IPS-15b (cell line): ENCODE measurements around the gene C2CD5.

Experiments
- H3K27me3 ChIP-seq: one replicate; pipeline ENCODE4 v1.6.1; 2013; ENCODE audit warnings: low read length; ENCODE audit not compliant: control insufficient read depth, insufficient read depth
- H3K36me3 ChIP-seq: one replicate; pipeline ENCODE4 v1.6.1; 2013; ENCODE audit warnings: low read length; ENCODE audit not compliant: control insufficient read depth, insufficient read depth
- H3K4me1 ChIP-seq: one replicate; pipeline ENCODE4 v1.6.1; 2013; ENCODE audit warnings: mild to moderate bottlenecking, low read length; ENCODE audit not compliant: control insufficient read depth, insufficient read depth
- H3K4me3 ChIP-seq: one replicate; pipeline ENCODE4 v1.5.1; 2013; ENCODE audit warnings: low read depth, low read length
- H3K9ac ChIP-seq: one replicate; pipeline ENCODE4 v1.6.1; 2013; ENCODE audit warnings: low read depth, mild to moderate bottlenecking, low read length
- H3K9me3 ChIP-seq: one replicate; pipeline ENCODE4 v1.6.1; 2013; ENCODE audit warnings: mild to moderate bottlenecking, low read length; ENCODE audit not compliant: control insufficient read depth, insufficient read depth

The C2CD5 gene

DNA sequence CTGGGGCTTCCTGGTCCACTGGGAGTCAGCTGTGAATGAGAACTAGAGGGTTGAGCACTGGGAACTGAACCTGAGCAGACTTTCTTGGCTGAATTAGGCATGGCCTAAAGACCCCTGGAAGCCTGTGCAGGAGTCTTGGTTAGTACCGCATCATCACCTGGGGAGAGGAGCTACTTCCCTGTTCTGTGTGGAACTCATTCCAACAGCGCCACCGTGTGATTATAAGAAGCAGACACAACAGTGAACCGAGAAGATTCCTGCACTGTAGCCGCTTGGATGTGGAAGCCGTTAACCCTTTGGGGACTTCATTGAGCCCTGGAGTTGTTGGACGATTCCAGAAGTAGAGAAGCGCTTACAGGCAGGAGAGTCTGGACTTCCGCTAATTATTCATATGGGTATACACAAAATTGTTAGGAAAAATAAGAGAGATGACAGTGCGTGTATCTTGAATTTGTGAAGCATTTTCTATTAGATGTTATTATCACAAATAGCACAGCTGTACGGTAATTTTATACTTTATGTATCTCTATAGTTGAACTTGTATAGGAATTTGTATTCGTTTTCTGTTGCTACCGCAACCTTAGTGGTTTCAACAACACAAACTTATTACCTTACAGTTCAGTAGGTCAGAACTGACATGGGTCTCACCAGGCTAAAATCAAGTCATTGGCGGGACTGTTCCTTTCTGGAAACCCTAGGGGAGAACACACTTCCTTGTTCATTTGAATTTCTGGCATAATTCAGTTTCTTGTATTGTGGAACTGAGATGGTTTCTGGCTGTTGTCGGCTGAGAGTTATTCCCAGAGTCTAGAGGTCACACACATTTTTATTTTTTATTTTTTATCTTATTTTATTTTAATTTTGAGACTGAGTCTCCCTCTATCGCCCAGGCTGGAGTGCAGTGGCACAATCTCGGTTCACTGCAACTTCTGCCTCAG is 100.7 kb downstream of the C2CD5 start:
- H3K9me3 ChIP-seq: no peaks in the 10 kb centered on the region
- no peaks in the 10 kb centered on the region for H3K27me3 ChIP-seq
- no peaks in the 10 kb centered on the region for H3K36me3 ChIP-seq
- H3K4me3 ChIP-seq: no peak overlapping the region
- no peak overlapping the region for H3K9ac ChIP-seq
- peaks cover 2% of the 10 kb centered on the region for H3K4me1 ChIP-seq

DNA sequence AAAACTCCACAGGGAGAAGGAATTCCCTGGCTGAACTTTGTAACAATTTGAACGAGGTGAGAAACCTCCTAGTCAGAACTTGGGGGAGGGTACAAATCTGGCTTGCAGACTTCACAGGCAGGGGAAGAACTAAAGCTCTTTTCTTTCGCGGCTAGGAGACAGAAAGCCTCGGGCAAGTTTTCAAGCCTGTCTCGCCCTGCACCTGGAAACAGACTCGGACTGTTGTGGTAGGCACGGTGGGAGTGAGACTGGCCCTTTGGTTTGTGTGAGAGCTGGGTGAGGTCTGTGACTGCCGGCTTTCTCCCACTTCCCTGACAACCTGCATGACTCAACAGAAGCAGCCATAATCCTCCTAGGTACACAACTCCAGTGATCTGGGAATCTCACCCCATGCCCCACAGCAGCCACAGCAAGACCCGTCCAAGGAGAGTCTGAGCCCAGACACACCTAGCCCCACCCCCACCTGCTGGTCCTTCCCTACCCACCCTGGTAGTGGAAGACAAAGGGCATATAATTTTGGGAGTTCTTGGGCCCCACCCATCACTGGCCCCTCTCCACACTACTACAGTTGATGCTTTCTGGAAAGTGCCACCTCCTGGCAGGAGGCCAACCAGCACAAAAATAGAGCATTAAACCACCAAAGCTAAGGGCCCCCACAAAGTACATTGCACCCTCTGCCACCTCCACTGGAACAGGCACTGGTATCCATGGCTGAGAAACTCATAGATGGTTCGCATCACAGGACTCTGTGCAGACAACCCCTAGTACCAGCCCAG is 107.1 kb downstream of the C2CD5 start:
- peak overlapping the region; percentile 6 for H3K4me3 ChIP-seq
- H3K36me3 ChIP-seq: no peaks in the 10 kb centered on the region
- H3K27me3 ChIP-seq: no peaks in the 10 kb centered on the region
- H3K9me3 ChIP-seq: no peaks in the 10 kb centered on the region
- no peak overlapping the region for H3K9ac ChIP-seq
- H3K4me1 ChIP-seq: peaks cover 4% of the 10 kb centered on the region

DNA sequence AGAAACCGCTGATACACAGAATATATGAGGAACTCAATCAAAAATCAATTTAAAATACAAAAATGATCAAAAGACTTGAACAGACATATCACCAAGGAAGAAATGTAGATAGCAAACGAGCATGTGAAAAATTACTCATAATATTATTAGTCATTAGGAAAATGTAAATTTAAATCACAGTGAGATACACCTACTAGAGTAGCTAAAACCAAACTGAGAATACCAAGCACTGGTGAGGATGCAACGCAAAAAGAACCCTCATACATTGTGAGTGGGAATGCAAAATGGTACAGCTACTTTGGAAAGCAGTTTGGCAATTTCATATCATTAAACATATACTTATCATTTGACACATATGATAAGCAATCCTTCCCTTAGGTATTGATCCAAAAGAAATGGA is 108.8 kb downstream of the C2CD5 start:
- H3K9me3 ChIP-seq: no peaks in the 10 kb centered on the region
- H3K9ac ChIP-seq: no peak overlapping the region
- no peaks in the 10 kb centered on the region for H3K27me3 ChIP-seq
- peaks cover 4% of the 10 kb centered on the region for H3K4me1 ChIP-seq
- no peak overlapping the region for H3K4me3 ChIP-seq
- no peaks in the 10 kb centered on the region for H3K36me3 ChIP-seq

DNA sequence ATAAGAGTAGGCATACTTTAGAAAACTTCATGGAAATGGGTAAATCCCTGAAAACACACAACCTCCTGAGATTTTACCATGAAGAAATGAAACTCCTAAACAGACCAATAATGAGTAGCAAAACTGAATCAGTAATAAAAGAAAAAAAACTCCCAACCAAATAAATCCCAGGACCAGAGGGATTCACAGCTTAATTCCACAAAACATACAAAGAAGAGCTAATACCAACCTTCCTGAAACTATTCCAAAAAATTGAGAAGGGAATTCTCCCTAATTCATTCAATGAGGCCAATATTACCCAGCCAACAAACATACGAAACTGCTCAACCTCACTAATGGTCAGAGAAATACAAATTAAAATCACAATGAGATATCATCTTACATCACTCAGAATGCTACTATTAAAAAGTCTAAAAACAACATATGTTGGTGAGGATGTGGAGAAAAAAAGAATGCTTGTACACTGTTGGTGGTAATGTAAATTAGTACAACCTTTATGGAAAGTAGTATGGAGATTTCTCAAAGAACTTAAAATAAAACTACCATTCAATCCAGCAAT is 112.6 kb downstream of the C2CD5 start:
- H3K27me3 ChIP-seq: no peaks in the 10 kb centered on the region
- H3K36me3 ChIP-seq: no peaks in the 10 kb centered on the region
- no peak overlapping the region for H3K9ac ChIP-seq
- no peaks in the 10 kb centered on the region for H3K4me1 ChIP-seq
- H3K9me3 ChIP-seq: no peaks in the 10 kb centered on the region
- H3K4me3 ChIP-seq: no peak overlapping the region

DNA sequence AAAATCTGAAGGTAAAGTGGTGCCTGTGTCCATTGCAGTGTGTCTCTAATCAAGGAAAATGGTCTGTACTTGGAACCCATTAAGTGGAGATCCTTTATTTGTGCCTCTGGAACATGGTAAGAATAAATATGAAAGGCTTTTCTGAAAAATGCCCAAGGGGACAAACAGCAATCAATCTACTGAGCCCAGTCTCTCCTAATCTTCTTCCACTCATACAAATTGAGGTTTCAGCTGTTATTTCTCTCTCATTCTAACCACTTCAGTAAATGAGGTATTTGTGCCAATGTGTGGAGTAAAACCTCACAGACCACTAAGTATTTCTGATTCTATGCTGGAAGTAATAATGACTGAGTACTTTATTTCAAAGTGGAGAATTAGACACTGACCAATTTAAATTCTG is 127.5 kb downstream of the C2CD5 start:
- Histone ChIP-seq H3K4me3 (no peak overlapping the region), H3K9me3 (no peaks in the 10 kb centered on the region), H3K4me1 (no peaks in the 10 kb centered on the region), H3K36me3 (no peaks in the 10 kb centered on the region), H3K27me3 (no peaks in the 10 kb centered on the region), H3K9ac (no peak overlapping the region)

DNA sequence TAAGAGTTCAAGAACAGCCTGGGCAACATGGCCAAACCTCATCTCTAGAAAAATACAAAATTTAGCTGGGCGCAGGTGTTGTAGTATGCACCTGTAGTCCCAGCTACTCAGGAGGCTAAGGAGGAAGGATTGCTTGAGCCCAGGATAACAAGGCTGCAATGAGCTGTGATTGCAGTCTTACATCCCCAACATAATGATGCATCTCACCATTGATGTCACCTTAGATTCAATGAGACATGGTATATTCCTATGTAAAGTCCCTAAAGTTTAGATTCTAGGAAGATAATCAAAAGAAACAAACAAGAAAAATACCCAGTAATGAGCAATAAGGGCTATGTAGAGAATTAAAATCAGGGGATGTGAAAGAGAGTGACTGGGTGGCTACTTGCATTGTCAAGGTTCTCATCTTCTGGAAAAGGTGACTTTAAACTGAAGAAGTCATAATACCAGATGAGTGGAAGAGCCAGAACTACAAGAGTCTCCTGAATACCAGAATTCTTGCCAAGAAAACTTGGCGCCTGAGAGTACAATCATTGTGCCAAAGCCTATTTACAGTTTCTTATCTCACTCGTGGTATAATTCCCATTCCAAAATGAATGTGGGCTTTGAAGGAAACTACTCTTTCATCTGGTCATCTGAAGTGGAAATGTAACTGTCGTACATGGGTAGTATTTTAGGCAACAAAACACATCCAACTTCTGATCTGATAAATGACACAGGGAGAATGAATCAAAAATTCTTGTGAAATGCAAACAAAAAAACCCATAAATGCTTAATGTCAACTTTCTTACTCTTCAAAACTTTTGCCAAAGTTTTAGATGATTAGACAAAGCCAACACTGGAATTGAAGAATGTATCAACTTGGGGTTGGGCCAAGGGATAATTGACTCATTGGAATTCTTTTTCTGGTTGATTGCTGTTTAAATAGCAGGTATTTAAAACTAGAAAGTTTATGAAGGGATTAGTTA is 128.7 kb downstream of the C2CD5 start:
- Histone ChIP-seq H3K4me1 (no peaks in the 10 kb centered on the region), H3K36me3 (no peaks in the 10 kb centered on the region), H3K9me3 (no peaks in the 10 kb centered on the region), H3K4me3 (no peak overlapping the region), H3K27me3 (no peaks in the 10 kb centered on the region), H3K9ac (no peak overlapping the region)

DNA sequence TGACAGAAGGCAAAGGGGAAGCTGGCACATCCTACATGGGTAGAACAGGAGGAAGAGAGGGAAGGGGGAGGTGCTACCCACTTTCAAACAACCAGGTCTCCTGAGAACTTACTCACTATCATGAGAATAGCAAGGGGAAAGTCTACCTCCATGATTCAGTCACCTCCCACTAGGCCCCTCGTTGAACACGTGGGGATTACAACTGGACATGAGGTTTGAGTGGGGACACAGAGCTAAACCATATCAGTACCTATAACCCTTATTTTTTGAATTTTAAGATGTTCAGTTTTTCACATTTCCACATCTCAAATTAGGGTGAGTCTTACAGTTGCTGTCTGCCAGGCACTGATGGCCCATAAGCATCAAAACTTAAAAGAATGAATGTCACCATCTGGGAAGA is 129.6 kb downstream of the C2CD5 start:
- H3K9ac ChIP-seq: no peak overlapping the region
- H3K36me3 ChIP-seq: no peaks in the 10 kb centered on the region
- H3K4me1 ChIP-seq: no peaks in the 10 kb centered on the region
- H3K4me3 ChIP-seq: no peak overlapping the region
- H3K9me3 ChIP-seq: no peaks in the 10 kb centered on the region
- no peaks in the 10 kb centered on the region for H3K27me3 ChIP-seq

DNA sequence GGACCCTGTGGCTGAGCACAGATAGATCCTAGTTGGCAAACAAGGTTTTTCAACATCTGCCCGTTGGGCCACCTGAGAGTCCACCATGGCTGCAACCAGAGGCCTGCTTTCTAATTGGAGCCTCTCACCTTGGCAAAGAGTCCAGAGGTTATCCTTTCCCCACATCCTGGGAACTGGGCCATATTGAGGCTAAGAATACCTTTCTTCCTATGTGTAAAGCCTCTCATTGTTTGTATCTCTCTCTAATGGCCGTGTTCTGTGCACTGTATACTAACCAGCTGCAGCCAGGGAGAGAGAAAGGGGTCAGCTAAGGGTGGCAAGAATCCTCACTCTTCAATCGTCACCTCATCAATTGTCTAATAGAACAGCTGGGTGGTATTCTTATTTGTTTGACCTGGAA is 130.8 kb downstream of the C2CD5 start:
- H3K9me3 ChIP-seq: no peaks in the 10 kb centered on the region
- no peak overlapping the region for H3K9ac ChIP-seq
- H3K4me1 ChIP-seq: no peaks in the 10 kb centered on the region
- H3K36me3 ChIP-seq: no peaks in the 10 kb centered on the region
- no peaks in the 10 kb centered on the region for H3K27me3 ChIP-seq
- H3K4me3 ChIP-seq: no peak overlapping the region

DNA sequence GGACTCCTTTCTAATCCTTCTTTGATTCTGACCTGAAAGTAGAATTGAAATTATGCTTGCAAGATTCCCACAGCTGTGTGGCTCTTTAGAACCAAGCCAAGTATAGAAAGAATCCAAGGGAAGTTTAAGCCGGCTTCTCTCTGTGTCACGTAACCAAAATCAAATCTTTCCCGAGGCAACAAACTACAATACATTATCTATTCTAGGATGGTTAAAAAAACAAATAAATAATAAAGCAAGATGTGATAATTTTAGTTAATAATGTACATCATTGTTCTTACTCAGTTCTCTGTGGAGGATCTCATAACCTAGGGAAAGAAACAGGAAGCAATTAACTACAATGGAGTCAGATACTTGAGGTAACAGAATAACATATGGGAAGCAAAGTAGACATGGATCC is 131.8 kb downstream of the C2CD5 start:
- no peaks in the 10 kb centered on the region for H3K4me1 ChIP-seq

DNA sequence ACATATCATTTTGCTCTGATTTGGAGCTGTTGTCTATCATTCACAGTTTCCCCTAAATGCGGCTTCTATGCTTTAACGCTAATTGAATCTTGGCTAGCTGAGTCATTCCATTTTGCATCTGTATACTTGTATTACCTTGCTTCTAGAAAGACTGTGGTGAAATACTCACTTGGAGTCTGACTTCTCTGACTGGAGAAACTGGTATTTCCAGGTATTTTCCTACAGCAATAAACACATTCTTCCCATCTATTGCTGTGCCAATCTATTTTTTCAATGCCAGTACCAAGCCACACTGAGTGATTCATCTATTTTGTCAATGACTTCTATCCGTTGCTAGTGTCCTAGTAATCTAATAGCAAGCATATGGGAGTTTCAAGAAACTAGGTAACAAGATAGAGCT is 133.9 kb downstream of the C2CD5 start:
- Histone ChIP-seq H3K9ac (no peak overlapping the region), H3K27me3 (no peaks in the 10 kb centered on the region), H3K9me3 (no peaks in the 10 kb centered on the region)

More for the DNA sequence above, 131.8 kb downstream of the C2CD5 start:
- Histone ChIP-seq H3K4me3 (no peak overlapping the region), H3K9ac (no peak overlapping the region), H3K36me3 (no peaks in the 10 kb centered on the region), H3K9me3 (no peaks in the 10 kb centered on the region), H3K27me3 (no peaks in the 10 kb centered on the region)

More for the DNA sequence above, 133.9 kb downstream of the C2CD5 start:
- Histone ChIP-seq H3K36me3 (no peaks in the 10 kb centered on the region), H3K4me1 (no peaks in the 10 kb centered on the region), H3K4me3 (no peak overlapping the region)
